Esophagus squamous epithelium (tissue), 4 donors: ENCODE data around the gene HVCN1.

Source experiments
- CTCF ChIP-seq, 6 experiments: fragments of 450-650 bp in 4 of 6; fragments of 200-600 bp in 2 of 6; sonication (generic) in 2 of 6; IDR thresholded peaks; one replicate each; pipeline ENCODE4 v1.5.1; 2016 to 2019; ENCODE audit warnings: antibody characterized with exemption in 6 of 6, mild to moderate bottlenecking in 4 of 6, moderate library complexity in 4 of 6
- POLR2A ChIP-seq, 4 donors: fragments of 450-650 bp; IDR thresholded peaks; one replicate each; pipeline ENCODE4 v1.6.1; 2017; ENCODE audit warnings: antibody characterized with exemption in 4 of 4, mild to moderate bottlenecking in 4 of 4, moderate library complexity in 3 of 4

GRCh38 chr12:110627500-110628195 lies 61.3 kb downstream of the HVCN1 start:
- TF ChIP-seq CTCF (IDR thresholded peaks at IDR 0.05): no peak
- TF ChIP-seq POLR2A (IDR thresholded peaks at IDR 0.05): no peak
